Measurements from ENCODE around the gene PLEKHG4B. TPM values are rescaled to one million over a fixed set of nuclear protein-coding genes. Genes with fewer than 3 reads are reported as not detected.

PLEKHG4B gene
- total RNA-seq, 1 experiment from 2014 or later, result 0.28 TPM

GRCh38 chr5:191036-191948 lies 99.3 kb downstream of the PLEKHG4B start, which contains the start of gene LRRC14B:
Gene LRRC14B (plus strand): TSS chr5:191495. CDS start chr5:191539, 44 bp downstream.
- no peak for DNase-seq (ENCODE audit: low spot score)
- BruUV-seq (replicated peaks), result no TSS peak
- intact Hi-C loops (cut with micrococcal nuclease; ENCODE audit: unreplicated experiment), result no loop called here
- no peaks in the 10 kb centered on the region for H3K36me3 ChIP-seq (ENCODE audit: insufficient read depth, low read length, poor library complexity, severe bottlenecking)
- ChIA-PET CTCF (no interaction called here), POLR2A (ENCODE audit: low non-redundant PET) (no interaction called here)
- H3K27me3 ChIP-seq (replicated peaks; ENCODE audit: insufficient read depth, low read depth, low read length, poor library complexity), result no peaks in the 10 kb centered on the region
- TF ChIP-seq CTCF (conservative IDR thresholded peaks at IDR 0.05; ENCODE audit: low read depth, low read length) (no peak), EZH2 (IDR thresholded peaks at IDR 0.05; ENCODE audit: borderline replicate concordance, low read depth, low read length, poor library complexity, severe bottlenecking) (no peak)
- peaks cover 3% of the 10 kb centered on the region for H3K4me1 ChIP-seq (ENCODE audit: insufficient read depth, low read length, poor library complexity, severe bottlenecking)
- no peak within 1 kb of the TSS for H3K27ac ChIP-seq (ENCODE audit: low read depth, low read length, poor library complexity, severe bottlenecking)
- no peak within 1 kb of the TSS for H3K4me3 ChIP-seq (ENCODE audit: low read depth, low read length, poor library complexity, severe bottlenecking)
- no peaks in the 10 kb centered on the region for H3K9me3 ChIP-seq (ENCODE audit: low read depth, low read length, poor library complexity, severe bottlenecking)

GRCh38 chr5:191949-192690 lies 100.2 kb downstream of the PLEKHG4B start:
- Histone ChIP-seq H3K27ac (ENCODE audit: low read depth, low read length, poor library complexity, severe bottlenecking) (no peak overlapping the region), H3K4me1 (ENCODE audit: insufficient read depth, low read length, poor library complexity, severe bottlenecking) (peaks cover 3% of the 10 kb centered on the region), H3K4me3 (ENCODE audit: low read depth, low read length, poor library complexity, severe bottlenecking) (no peak overlapping the region), H3K9me3 (ENCODE audit: low read depth, low read length, poor library complexity, severe bottlenecking) (no peaks in the 10 kb centered on the region), H3K27me3 (replicated peaks; ENCODE audit: insufficient read depth, low read depth, low read length, poor library complexity) (no peaks in the 10 kb centered on the region), H3K36me3 (ENCODE audit: insufficient read depth, low read length, poor library complexity, severe bottlenecking) (no peaks in the 10 kb centered on the region)
- POLR2A ChIA-PET (ENCODE audit: low non-redundant PET), result no interaction called here
- no peak for DNase-seq (ENCODE audit: low spot score)
- BruUV-seq (replicated peaks), result no TSS peak
- no peak for TF ChIP-seq CTCF (conservative IDR thresholded peaks at IDR 0.05; ENCODE audit: low read depth, low read length)
- no peak for TF ChIP-seq EZH2 (IDR thresholded peaks at IDR 0.05; ENCODE audit: borderline replicate concordance, low read depth, low read length, poor library complexity, severe bottlenecking)
- CTCF ChIA-PET, result no interaction called here
- intact Hi-C loops (cut with micrococcal nuclease; ENCODE audit: unreplicated experiment), result no loop called here

- Histone ChIP-seq H3K9me3 (ENCODE audit: low read depth, low read length, poor library complexity, severe bottlenecking) (no peaks in the 10 kb centered on the region), H3K36me3 (ENCODE audit: insufficient read depth, low read length, poor library complexity, severe bottlenecking) (no peaks in the 10 kb centered on the region), H3K4me1 (ENCODE audit: insufficient read depth, low read length, poor library complexity, severe bottlenecking) (peaks cover 3% of the 10 kb centered on the region), H3K4me3 (ENCODE audit: low read depth, low read length, poor library complexity, severe bottlenecking) (no peak overlapping the region), H3K27me3 (replicated peaks; ENCODE audit: insufficient read depth, low read depth, low read length, poor library complexity) (no peaks in the 10 kb centered on the region), H3K27ac (ENCODE audit: low read depth, low read length, poor library complexity, severe bottlenecking) (no peak overlapping the region)
- no TSS peak for BruUV-seq (replicated peaks)
- ChIA-PET POLR2A (ENCODE audit: low non-redundant PET) (no interaction called here), CTCF (no interaction called here)
- DNase-seq (ENCODE audit: low spot score), result no peak
- TF ChIP-seq CTCF (conservative IDR thresholded peaks at IDR 0.05; ENCODE audit: low read depth, low read length) (no peak), EZH2 (IDR thresholded peaks at IDR 0.05; ENCODE audit: borderline replicate concordance, low read depth, low read length, poor library complexity, severe bottlenecking) (no peak)
- intact Hi-C loops (cut with micrococcal nuclease; ENCODE audit: unreplicated experiment), result no loop called here
Observed at GRCh38 chr5:192691-192969, 100.7 kb downstream of the PLEKHG4B start.

Data from A673 (cell line).